A549 (cell line): ENCODE measurements around the gene FAM177B. TPM values are rescaled to one million over a fixed set of nuclear protein-coding genes. Genes with fewer than 3 reads are reported as not detected.
A peak's percentile ranks its signal among the peaks of the same experiment; 100 is the strongest.
"Not testable (repeated sequence)": the region's sequence is repeated elsewhere in the genome, so short reads cannot be mapped to it uniquely, and the experiment has no call there.

Experiments used
- ATAC-seq, 2 experiments: fragments of 200-7000 bp in 1 of 2; fragments of >200 bp in 1 of 2; cut with Nextera tagmentation in 1 of 2; cut with Tn5 transposase in 1 of 2; 3 replicates each; pipeline versions ENCODE4 v1.8.0 to v1.9.1; 2018 to 2020; ENCODE audit warnings: mild to moderate bottlenecking in 1 of 2, moderate library complexity in 1 of 2
- CTCF ChIA-PET: fragments of 300-600 bp; sonication (Branson Sonifier 250); formaldehyde crosslinking; extraction: SDS; loops from one replicate; lab custom pipeline; 2021; ENCODE audit warnings: antibody characterized with exemption, inconsistent platforms; lab: Yijun Ruan, JAX
- POLR2A ChIA-PET: fragments of 350-600 bp; formaldehyde crosslinking; extraction: SDS; loops from one replicate; lab custom pipeline; 2021; ENCODE audit warnings: antibody characterized with exemption, inconsistent platforms; lab: Yijun Ruan, JAX
- DNase-seq, 2 experiments: peaks; one replicate each; pipeline versions ENCODE4 v3.0.0 to v3.0.0-alpha.2; 2011 to 2016; ENCODE audit warnings: low read depth in 1 of 2, low spot score in 1 of 2
- FAIRE-seq: peaks from 2 replicates; lab custom pipeline; 2011; peaks lifted over from hg19 to GRCh38; lab: Jason Lieb, UNC
- H3K27ac ChIP-seq, 2 experiments: fragments of >200 bp; sonication (Bioruptor Twin); formaldehyde crosslinking; 3 replicates each; pipeline ENCODE4 v1.5.1; 2016 to 2017
- H3K4me1 ChIP-seq: fragments of >200 bp; sonication (Bioruptor Twin); formaldehyde crosslinking; 3 replicates; pipeline ENCODE4 v1.6.1; 2016
- H3K4me2 ChIP-seq: fragments of >200 bp; sonication (Bioruptor Twin); formaldehyde crosslinking; 3 replicates; pipeline ENCODE4 v1.6.1; 2016
- H3K4me3 ChIP-seq: fragments of >200 bp; sonication (Bioruptor Twin); formaldehyde crosslinking; 3 replicates; pipeline ENCODE4 v1.5.1; 2016
- H3K9me3 ChIP-seq: fragments of >200 bp; sonication (Bioruptor Twin); formaldehyde crosslinking; 3 replicates; pipeline ENCODE4 v1.6.1; 2016
- BHLHE40 ChIP-seq: IDR thresholded peaks from 2 replicates; pipeline ENCODE4 v1.6.1; 2012; ENCODE audit warnings: low read depth, low read length, inconsistent platforms
- EHF ChIP-seq: fragments of 250-450 bp; sonication (Bioruptor Pico); IDR thresholded peaks from 2 replicates; pipeline ENCODE4 v1.5.0; 2020; ENCODE audit warnings: mild to moderate bottlenecking
- FOSB ChIP-seq: fragments of 250-450 bp; sonication (Bioruptor Pico); IDR thresholded peaks from 2 replicates; pipeline ENCODE4 v1.5.0; 2020; ENCODE audit warnings: mild to moderate bottlenecking, moderate library complexity
- HEYL ChIP-seq: fragments of 250-450 bp; sonication (Bioruptor Pico); IDR thresholded peaks from 2 replicates; pipeline ENCODE4 v1.8.0; 2021; ENCODE audit warnings: mild to moderate bottlenecking, moderate library complexity
- HOXB5 ChIP-seq: fragments of 250-450 bp; sonication (Bioruptor Pico); IDR thresholded peaks from 2 replicates; pipeline ENCODE4 v1.5.0; 2020; ENCODE audit warnings: mild to moderate bottlenecking, moderate library complexity
- JUNB ChIP-seq: fragments of >200 bp; sonication (Bioruptor Twin); formaldehyde crosslinking; IDR thresholded peaks from 2 replicates; pipeline ENCODE4 v1.6.1; 2016
- KDM1A ChIP-seq: fragments of 200-600 bp; sonication (generic); IDR thresholded peaks from 2 replicates; pipeline ENCODE4 v1.6.1; 2016; ENCODE audit warnings: low read depth, mild to moderate bottlenecking
- MAZ ChIP-seq: fragments of 150-350 bp; IDR thresholded peaks from 2 replicates; pipeline ENCODE4 v1.6.1; 2014; ENCODE audit warnings: antibody characterized with exemption, low read depth, low read length, borderline replicate concordance
- MYC ChIP-seq: IDR thresholded peaks from 2 replicates; pipeline ENCODE4 v1.6.1; 2012; ENCODE audit warnings: mild to moderate bottlenecking, inconsistent platforms, low read length, improper control_type of control experiment, borderline replicate concordance
- NFE2L2 ChIP-seq: fragments of 150-350 bp; conservative IDR thresholded peaks from 2 replicates; pipeline ENCODE4 v1.6.1; 2014; ENCODE audit warnings: low read length
- NPAS2 ChIP-seq: fragments of 250-450 bp; sonication (Bioruptor Pico); IDR thresholded peaks from 2 replicates; pipeline ENCODE4 v1.8.0; 2022; ENCODE audit warnings: mild to moderate bottlenecking, moderate library complexity, borderline replicate concordance
- PBX3 ChIP-seq: IDR thresholded peaks from 2 replicates; pipeline ENCODE4 v1.6.1; 2012
- PHF8 ChIP-seq: fragments of 200-600 bp; sonication (generic); IDR thresholded peaks from 2 replicates; pipeline ENCODE4 v1.6.1; 2016; ENCODE audit warnings: low read depth, mild to moderate bottlenecking, antibody characterized with exemption, moderate library complexity, borderline replicate concordance
- POLR2AphosphoS2 ChIP-seq: conservative IDR thresholded peaks from 2 replicates; pipeline ENCODE4 v1.6.1; 2012; ENCODE audit warnings: low read length, improper control_type of control experiment, inconsistent platforms
- RAD21 ChIP-seq, 2 experiments: fragments of >200 bp in 1 of 2; sonication (Bioruptor Twin) in 1 of 2; formaldehyde crosslinking in 1 of 2; IDR thresholded peaks in 1 of 2; conservative IDR thresholded peaks in 1 of 2; 2 replicates in 1 of 2; 3 replicates in 1 of 2; pipeline ENCODE4 v1.6.1; 2012 to 2018; ENCODE audit warnings: inconsistent platforms in 1 of 2
- RARB ChIP-seq: fragments of 250-450 bp; sonication (Bioruptor Pico); IDR thresholded peaks from 2 replicates; pipeline ENCODE4 v1.8.0; 2021; ENCODE audit warnings: mild to moderate bottlenecking, moderate library complexity
- RFX5 ChIP-seq: fragments of 450-650 bp; IDR thresholded peaks from 2 replicates; pipeline ENCODE4 v1.7.1; 2014; ENCODE audit warnings: antibody characterized with exemption, mild to moderate bottlenecking, moderate library complexity
- SMC3 ChIP-seq: fragments of >200 bp; sonication (Bioruptor Twin); formaldehyde crosslinking; IDR thresholded peaks from 3 replicates; pipeline ENCODE4 v1.6.1; 2018; ENCODE audit warnings: inconsistent platforms
- SREBF2 ChIP-seq: fragments of 450-650 bp; IDR thresholded peaks from 2 replicates; pipeline ENCODE4 v1.6.1; 2014; ENCODE audit warnings: mild to moderate bottlenecking, moderate library complexity
- ZNF302 ChIP-seq: fragments of 250-450 bp; sonication (Bioruptor Pico); IDR thresholded peaks from 2 replicates; pipeline ENCODE4 v1.9.0; 2021; ENCODE audit warnings: inconsistent platforms, mild to moderate bottlenecking, moderate library complexity
- WGBS: methylation state at CpG from one replicate; pipeline ENCODE4 v1.1.6; 2017; ENCODE audit errors: missing lambda C conversion rate; 5-methylcytosine and 5-hydroxymethylcytosine counted together
- polyA plus RNA-seq, 4 experiments: library from polyadenylated mRNA; depleted of rRNA in 3 of 4; stranded (reverse); fragments of >200 nt; fragmentation: RNase III in 1 of 4; extraction: RNeasy Plus Mini Kit Qiagen cat#74134 plus additional on column Dnase treatment in 1 of 4; gene quantifications; 2 replicates in 3 of 4; 3 replicates in 1 of 4; pipeline ENCODE4 v1.2.3, GENCODE V29; 2011 to 2017
- TF ChIP-seq, protein P1 (sequence below): fragments of 250-450 bp; sonication (Bioruptor Pico); IDR thresholded peaks from 2 replicates; pipeline ENCODE4 v1.5.0; 2021; ENCODE audit warnings: mild to moderate bottlenecking, moderate library complexity, borderline replicate concordance

Gene FAM177B
- polyA plus RNA-seq, 2 of the 4 experiments (the other 2 are of a cell fraction): not detected

GRCh38 chr1:222739929-222740328 is 2.9 kb downstream of the FAM177B start:
- no peak for TF ChIP-seq MAZ
- TF ChIP-seq PBX3: no peak
- Histone ChIP-seq H3K27ac (no peak overlapping the region), H3K4me3 (no peak overlapping the region), H3K4me1 (peaks cover 9% of the 10 kb centered on the region; the same call in 2 of the 3 replicates), H3K4me2 (no peak overlapping the region), H3K9me3 (no peaks in the 10 kb centered on the region)
- ChIA-PET POLR2A (no interaction called here), CTCF (interaction anchor here (0.8 to 3.4 kb wide), 11 partner anchors 8 to 384 kb away, joined by 3 to 20 read pairs (median 5); no protein-coding TSS in a partner anchor)
- DNase-seq (no peak), ATAC-seq (no peak), FAIRE-seq (no peak)
- WGBS: 6% methylated on average over 1 of the region's 1 CpG

GRCh38 chr1:222741630-222742457 is 4.8 kb downstream of the FAM177B start:
- H3K4me1 ChIP-seq, ATAC-seq, H3K27ac ChIP-seq, FAIRE-seq, H3K9me3 ChIP-seq, DNase-seq, H3K4me2 ChIP-seq, POLR2A ChIA-PET, H3K4me3 ChIP-seq: not testable (repeated sequence)
- CTCF ChIA-PET: interaction anchor here (0.6 to 3.4 kb wide), 5 partner anchors 12 to 382 kb away, joined by 3 to 20 read pairs (median 4); no protein-coding TSS in a partner anchor
- 84% methylated on average over 5 of the region's 5 CpGs for WGBS

GRCh38 chr1:222749927-222750326 is 12.9 kb downstream of the FAM177B start:
- CTCF ChIA-PET: interaction anchor here (1.2 to 2.0 kb wide), 3 partner anchors 11 to 340 kb away, joined by 3 to 10 read pairs (median 7); no protein-coding TSS in a partner anchor
- Histone ChIP-seq H3K4me1 (peaks cover 6% of the 10 kb centered on the region; the same call in 1 of the 3 replicates), H3K4me2 (no peak overlapping the region), H3K4me3 (no peak overlapping the region), H3K27ac (no peak overlapping the region), H3K9me3 (no peaks in the 10 kb centered on the region)
- TF ChIP-seq KDM1A (no peak), BHLHE40 (no peak), HEYL (CRISPR knock-in tag) (no peak)
- DNase-seq (peak in 1 of 2 experiments; percentile 19), ATAC-seq (no peak), FAIRE-seq (no peak)
- POLR2A ChIA-PET: no interaction called here

- Histone ChIP-seq H3K27ac (no peak overlapping the region), H3K9me3 (no peaks in the 10 kb centered on the region), H3K4me1 (peaks cover 6% of the 10 kb centered on the region; the same call in 1 of the 3 replicates), H3K4me3 (no peak overlapping the region), H3K4me2 (no peak overlapping the region)
- ATAC-seq: no peak
- 76% methylated on average over 1 of the region's 1 CpG for WGBS
- no peak for FAIRE-seq
- no peak for DNase-seq
- ChIA-PET POLR2A (interaction anchor here (0.6 kb wide), 1 partner anchor 14 kb away, joined by 3 read pairs; no protein-coding TSS in a partner anchor), CTCF (interaction anchor here (0.7 to 2.0 kb wide), 4 partner anchors 8 to 332 kb away, joined by 3 to 10 read pairs (median 6); no protein-coding TSS in a partner anchor)
- TF ChIP-seq POLR2AphosphoS2: no peak
- TF ChIP-seq MYC: no peak
- TF ChIP-seq RFX5: no peak
- TF ChIP-seq EHF: no peak
- TF ChIP-seq NPAS2 (CRISPR knock-in tag): no peak
- TF ChIP-seq PHF8: no peak
- no peak for TF ChIP-seq NFE2L2
- TF ChIP-seq RARB (CRISPR knock-in tag): no peak
- no peak for TF ChIP-seq SREBF2
- no peak for TF ChIP-seq SMC3
- no peak for TF ChIP-seq JUNB
- no peak for TF ChIP-seq RAD21 (conservative IDR thresholded peaks at IDR 0.05 in 1 of 2, IDR thresholded peaks at IDR 0.05 in 1 of 2)
- no peak for TF ChIP-seq HEYL (CRISPR knock-in tag)
- TF ChIP-seq FOSB: no peak
- TF ChIP-seq ZNF302: no peak
- TF ChIP-seq, protein P1, sequence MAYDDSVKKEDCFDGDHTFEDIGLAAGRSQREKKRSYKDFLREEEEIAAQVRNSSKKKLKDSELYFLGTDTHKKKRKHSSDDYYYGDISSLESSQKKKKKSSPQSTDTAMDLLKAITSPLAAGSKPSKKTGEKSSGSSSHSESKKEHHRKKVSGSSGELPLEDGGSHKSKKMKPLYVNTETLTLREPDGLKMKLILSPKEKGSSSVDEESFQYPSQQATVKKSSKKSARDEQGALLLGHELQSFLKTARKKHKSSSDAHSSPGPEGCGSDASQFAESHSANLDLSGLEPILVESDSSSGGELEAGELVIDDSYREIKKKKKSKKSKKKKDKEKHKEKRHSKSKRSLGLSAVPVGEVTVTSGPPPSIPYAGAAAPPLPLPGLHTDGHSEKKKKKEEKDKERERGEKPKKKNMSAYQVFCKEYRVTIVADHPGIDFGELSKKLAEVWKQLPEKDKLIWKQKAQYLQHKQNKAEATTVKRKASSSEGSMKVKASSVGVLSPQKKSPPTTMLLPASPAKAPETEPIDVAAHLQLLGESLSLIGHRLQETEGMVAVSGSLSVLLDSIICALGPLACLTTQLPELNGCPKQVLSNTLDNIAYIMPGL (CRISPR knock-in tag): no peak
- no peak for TF ChIP-seq HOXB5 (CRISPR knock-in tag)
Measured at GRCh38 chr1:222750651-222751050, 13.6 kb downstream of the FAM177B start.
